Fibroblast of the aortic adventitia (primary cell): ENCODE measurements around the gene ARHGEF7. TPM values are rescaled to one million over a fixed set of nuclear protein-coding genes. Genes with fewer than 3 reads are reported as not detected.

Source experiments
- DNase-seq: peaks from one replicate; pipeline ENCODE4 v3.0.0-alpha.2; 2010; ENCODE audit warnings: low read depth
- H3K4me3 ChIP-seq: 2 replicates; pipeline ENCODE4 v1.5.1; 2011; ENCODE audit warnings: low read depth, mild to moderate bottlenecking, control low read depth, low read length, moderate library complexity
- total RNA-seq: library from RNA; depleted of rRNA; stranded (reverse); fragments of >200 nt; gene quantifications from 2 replicates; pipeline ENCODE4 v1.2.3, GENCODE V29; 2012; ENCODE audit warnings: low replicate concordance
- TF ChIP-seq, protein P1 (sequence below): IDR thresholded peaks from 2 replicates; pipeline ENCODE4 v1.5.1; 2011; ENCODE audit warnings: mild to moderate bottlenecking, low read length, control low read depth, inconsistent platforms; ENCODE audit not compliant: insufficient read depth

ARHGEF7 gene
- total RNA-seq, 1 donor = 35.9 TPM

DNA sequence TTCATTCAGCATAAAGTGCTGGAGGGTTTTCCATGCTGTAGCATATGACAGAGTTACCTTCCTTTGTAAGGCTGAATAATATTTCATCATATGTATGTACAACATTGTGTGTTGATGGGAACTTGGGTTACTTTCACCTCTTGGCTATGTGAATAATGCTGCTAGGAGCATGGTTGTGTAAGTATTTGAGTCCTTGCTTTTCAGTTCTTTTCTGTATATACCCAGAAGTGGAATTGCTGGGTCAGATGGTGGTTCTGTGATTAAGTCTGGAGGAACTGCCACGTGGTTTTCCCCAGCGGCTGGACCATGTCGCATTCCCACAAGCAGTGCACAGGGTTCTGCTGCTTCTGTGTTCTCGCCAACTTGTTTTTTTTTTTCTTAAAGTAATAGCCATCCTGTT lies 104.2 kb downstream of the ARHGEF7 start:
- DNase-seq = peak; percentile 75
- TF ChIP-seq, protein P1, sequence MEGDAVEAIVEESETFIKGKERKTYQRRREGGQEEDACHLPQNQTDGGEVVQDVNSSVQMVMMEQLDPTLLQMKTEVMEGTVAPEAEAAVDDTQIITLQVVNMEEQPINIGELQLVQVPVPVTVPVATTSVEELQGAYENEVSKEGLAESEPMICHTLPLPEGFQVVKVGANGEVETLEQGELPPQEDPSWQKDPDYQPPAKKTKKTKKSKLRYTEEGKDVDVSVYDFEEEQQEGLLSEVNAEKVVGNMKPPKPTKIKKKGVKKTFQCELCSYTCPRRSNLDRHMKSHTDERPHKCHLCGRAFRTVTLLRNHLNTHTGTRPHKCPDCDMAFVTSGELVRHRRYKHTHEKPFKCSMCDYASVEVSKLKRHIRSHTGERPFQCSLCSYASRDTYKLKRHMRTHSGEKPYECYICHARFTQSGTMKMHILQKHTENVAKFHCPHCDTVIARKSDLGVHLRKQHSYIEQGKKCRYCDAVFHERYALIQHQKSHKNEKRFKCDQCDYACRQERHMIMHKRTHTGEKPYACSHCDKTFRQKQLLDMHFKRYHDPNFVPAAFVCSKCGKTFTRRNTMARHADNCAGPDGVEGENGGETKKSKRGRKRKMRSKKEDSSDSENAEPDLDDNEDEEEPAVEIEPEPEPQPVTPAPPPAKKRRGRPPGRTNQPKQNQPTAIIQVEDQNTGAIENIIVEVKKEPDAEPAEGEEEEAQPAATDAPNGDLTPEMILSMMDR = no peak
- H3K4me3 ChIP-seq = no peak overlapping the region

DNA sequence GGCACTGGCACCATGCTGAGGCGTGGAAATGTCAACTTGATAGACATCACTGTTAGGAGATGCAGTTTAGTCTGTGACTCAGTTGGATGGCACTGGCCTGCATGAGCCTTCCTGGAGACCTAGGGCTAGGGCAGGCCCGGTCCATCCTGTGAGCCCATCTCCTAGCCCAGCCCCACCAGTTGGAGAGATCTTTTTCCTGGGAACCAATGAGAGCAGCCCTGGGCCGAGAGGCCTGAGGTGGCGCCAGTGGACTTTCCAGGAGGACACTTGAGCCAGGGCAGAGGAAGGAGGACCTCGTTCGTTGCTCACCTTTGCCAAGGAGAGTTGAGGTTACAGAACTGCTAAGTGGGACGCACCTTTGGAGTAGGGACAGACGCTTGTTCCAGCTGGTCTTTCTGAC lies 104.8 kb downstream of the ARHGEF7 start:
- H3K4me3 ChIP-seq = no peak overlapping the region

GRCh38 chr13:111225166-111225565 lies 110.1 kb downstream of the ARHGEF7 start:
- TF ChIP-seq, protein P1 = no peak
- no peak overlapping the region for H3K4me3 ChIP-seq
- no peak for DNase-seq

More for the DNA sequence above, 104.8 kb downstream of the ARHGEF7 start:
- no peak for DNase-seq
- TF ChIP-seq, protein P1 = no peak

DNA sequence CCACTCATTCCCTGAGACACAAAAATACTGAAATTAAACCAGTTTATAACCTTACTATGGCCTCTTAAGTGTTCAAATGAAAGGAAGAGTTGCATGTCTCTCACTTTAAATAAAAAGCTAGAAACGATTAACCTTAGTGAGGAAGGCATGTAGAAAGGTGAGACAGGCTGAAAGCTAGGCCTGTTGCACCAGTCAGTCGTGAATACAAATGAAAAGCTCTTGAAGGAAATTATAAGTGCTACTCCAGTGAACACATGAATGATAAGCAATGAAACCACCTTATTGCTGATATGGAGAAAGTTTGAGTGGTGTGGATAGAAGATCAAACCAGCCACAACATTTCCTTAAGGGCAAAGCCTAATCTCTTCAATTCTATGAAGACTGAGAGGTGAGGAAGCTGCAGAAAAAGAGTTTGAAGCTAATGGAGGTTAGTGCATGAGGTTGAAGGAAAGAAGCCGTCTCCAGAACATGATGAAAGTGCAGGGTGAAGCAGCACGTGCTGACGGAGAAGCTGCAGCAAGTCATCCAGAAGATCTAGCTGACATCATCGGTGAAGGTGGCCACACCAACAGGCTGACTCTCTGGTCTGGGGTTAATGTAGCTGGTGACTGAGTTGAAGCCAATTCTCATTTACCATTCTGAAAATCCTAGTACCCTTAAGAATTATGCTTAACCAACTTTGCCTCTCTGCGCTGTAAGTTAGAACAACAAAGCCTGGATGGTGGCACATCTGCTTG lies 110.9 kb downstream of the ARHGEF7 start:
- TF ChIP-seq, protein P1 = no peak
- H3K4me3 ChIP-seq = no peak overlapping the region
- DNase-seq = no peak

- no peak for DNase-seq
- TF ChIP-seq, protein P1 = no peak
- H3K4me3 ChIP-seq = no peak overlapping the region
Measured at GRCh38 chr13:111227405-111227804, 112.3 kb downstream of the ARHGEF7 start.

GRCh38 chr13:111228262-111229144 lies 113.4 kb downstream of the ARHGEF7 start:
- no peak for DNase-seq
- TF ChIP-seq, protein P1 = no peak
- no peak overlapping the region for H3K4me3 ChIP-seq
